NT2/D1 (cell line): ENCODE data around the gene COLEC11.

Experiments
- DNase-seq: peaks from one replicate; pipeline ENCODE4 v3.0.0-alpha.2; 2011; ENCODE audit warnings: low read depth, low spot score
- H3K27me3 ChIP-seq: 2 replicates; pipeline ENCODE4 v1.6.0; 2011; ENCODE audit warnings: mild to moderate bottlenecking; ENCODE audit not compliant: insufficient read length, insufficient read depth
- H3K36me3 ChIP-seq: 2 replicates; pipeline ENCODE4 v1.6.1; 2011; ENCODE audit warnings: mild to moderate bottlenecking, low read length, mixed read lengths; ENCODE audit not compliant: insufficient read depth, insufficient read length
- H3K4me1 ChIP-seq: 2 replicates; pipeline ENCODE4 v1.5.1; 2011; ENCODE audit not compliant: insufficient read depth, insufficient read length
- H3K4me3 ChIP-seq: 2 replicates; pipeline ENCODE4 v1.5.1; 2011; ENCODE audit warnings: low read depth; ENCODE audit not compliant: insufficient read length
- H3K9ac ChIP-seq: 2 replicates; pipeline ENCODE4 v1.6.0; 2011; ENCODE audit warnings: low read depth; ENCODE audit not compliant: insufficient read length
- H3K9me3 ChIP-seq: 2 replicates; pipeline ENCODE4 v1.5.1; 2011; ENCODE audit warnings: mild to moderate bottlenecking, low read length; ENCODE audit not compliant: insufficient read depth
- SUZ12 ChIP-seq: IDR thresholded peaks from 2 replicates; pipeline ENCODE4 v1.6.1; 2011; ENCODE audit not compliant: insufficient read length, insufficient read depth; ENCODE audit errors: extremely low read depth
- YY1 ChIP-seq: IDR thresholded peaks from 2 replicates; pipeline ENCODE4 v1.6.1; 2011; ENCODE audit not compliant: insufficient read length, insufficient read depth
- ZNF274 ChIP-seq: IDR thresholded peaks from 2 replicates; pipeline ENCODE4 v1.6.1; 2011; ENCODE audit warnings: mild to moderate bottlenecking, low read depth, low read length

Gene COLEC11

DNA sequence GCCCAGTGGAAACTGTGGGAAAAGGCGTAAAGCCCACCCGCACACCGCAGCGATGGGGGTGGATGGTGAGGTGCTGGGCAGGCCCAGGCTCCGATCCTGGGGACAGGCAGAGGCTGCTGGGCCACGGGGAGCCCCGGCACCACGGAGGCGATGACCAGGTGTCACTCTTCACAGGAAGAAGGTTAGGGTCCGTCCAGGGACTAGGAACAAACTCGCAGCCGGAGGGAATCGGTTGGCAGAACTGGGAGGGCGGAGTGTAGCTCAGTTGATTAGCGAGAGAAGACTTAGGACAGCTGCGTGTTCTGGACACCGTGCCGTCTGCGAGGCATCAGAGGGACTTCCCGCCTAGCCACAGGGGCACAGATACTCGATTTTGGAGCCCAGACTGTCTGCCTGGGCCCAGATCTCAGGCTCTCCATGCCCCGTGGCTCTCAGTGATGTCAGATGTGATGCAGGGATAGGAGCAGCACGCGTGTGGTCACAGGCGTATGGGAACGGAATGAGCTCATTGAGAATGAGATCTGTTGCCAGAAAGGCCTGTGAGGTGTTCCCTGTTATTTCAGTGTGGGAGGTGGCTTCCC lies 47.0 kb downstream of the COLEC11 start:
- Histone ChIP-seq H3K4me1 (no peaks in the 10 kb centered on the region), H3K9ac (no peak overlapping the region), H3K27me3 (no peaks in the 10 kb centered on the region), H3K4me3 (no peak overlapping the region), H3K36me3 (no peaks in the 10 kb centered on the region), H3K9me3 (peaks cover 6% of the 10 kb centered on the region; the same call in 1 of the 2 replicates)
- no peak for DNase-seq
- TF ChIP-seq YY1 (no peak), SUZ12 (no peak), ZNF274 (no peak)

- Histone ChIP-seq H3K4me3 (no peak overlapping the region), H3K4me1 (no peaks in the 10 kb centered on the region), H3K9me3 (peaks cover 6% of the 10 kb centered on the region; the same call in 1 of the 2 replicates), H3K9ac (no peak overlapping the region), H3K36me3 (no peaks in the 10 kb centered on the region), H3K27me3 (no peaks in the 10 kb centered on the region)
- no peak for DNase-seq
- TF ChIP-seq YY1 (no peak), ZNF274 (no peak), SUZ12 (no peak)
These were observed 47.8 kb downstream of the COLEC11 start for GRCh38 chr2:3642521-3643215.

DNA sequence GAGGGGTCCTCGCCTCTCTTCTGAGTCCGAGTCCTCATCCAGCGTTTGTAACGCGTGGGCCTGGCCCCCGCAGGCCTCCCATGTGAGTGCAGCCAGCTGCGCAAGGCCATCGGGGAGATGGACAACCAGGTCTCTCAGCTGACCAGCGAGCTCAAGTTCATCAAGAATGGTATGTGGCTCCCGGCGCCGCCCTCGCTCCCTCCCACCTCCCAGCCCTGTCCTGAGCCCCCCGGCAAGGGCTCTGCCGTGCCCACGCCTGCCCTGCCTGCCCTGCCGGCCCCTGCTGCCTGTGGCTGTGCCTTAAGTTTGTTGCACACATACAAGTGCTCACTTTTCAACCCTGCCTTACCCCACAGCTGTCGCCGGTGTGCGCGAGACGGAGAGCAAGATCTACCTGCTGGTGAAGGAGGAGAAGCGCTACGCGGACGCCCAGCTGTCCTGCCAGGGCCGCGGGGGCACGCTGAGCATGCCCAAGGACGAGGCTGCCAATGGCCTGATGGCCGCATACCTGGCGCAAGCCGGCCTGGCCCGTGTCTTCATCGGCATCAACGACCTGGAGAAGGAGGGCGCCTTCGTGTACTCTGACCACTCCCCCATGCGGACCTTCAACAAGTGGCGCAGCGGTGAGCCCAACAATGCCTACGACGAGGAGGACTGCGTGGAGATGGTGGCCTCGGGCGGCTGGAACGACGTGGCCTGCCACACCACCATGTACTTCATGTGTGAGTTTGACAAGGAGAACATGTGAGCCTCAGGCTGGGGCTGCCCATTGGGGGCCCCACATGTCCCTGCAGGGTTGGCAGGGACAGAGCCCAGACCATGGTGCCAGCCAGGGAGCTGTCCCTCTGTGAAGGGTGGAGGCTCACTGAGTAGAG lies 48.7 kb downstream of the COLEC11 start:
- H3K9me3 ChIP-seq: peaks cover 6% of the 10 kb centered on the region; the same call in 1 of the 2 replicates
- no peaks in the 10 kb centered on the region for H3K4me1 ChIP-seq
- H3K4me3 ChIP-seq: no peak overlapping the region
- TF ChIP-seq YY1 (no peak), SUZ12 (no peak), ZNF274 (no peak)
- no peak for DNase-seq
- H3K27me3 ChIP-seq: no peaks in the 10 kb centered on the region
- H3K36me3 ChIP-seq: no peaks in the 10 kb centered on the region
- H3K9ac ChIP-seq: no peak overlapping the region

DNA sequence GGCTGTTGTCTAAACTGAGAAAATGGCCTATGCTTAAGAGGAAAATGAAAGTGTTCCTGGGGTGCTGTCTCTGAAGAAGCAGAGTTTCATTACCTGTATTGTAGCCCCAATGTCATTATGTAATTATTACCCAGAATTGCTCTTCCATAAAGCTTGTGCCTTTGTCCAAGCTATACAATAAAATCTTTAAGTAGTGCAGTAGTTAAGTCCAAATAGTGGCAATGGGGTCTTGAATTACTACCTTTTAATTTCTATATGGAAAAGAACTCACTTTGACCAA lies 49.3 kb downstream of the COLEC11 start:
- Histone ChIP-seq H3K9me3 (peaks cover 6% of the 10 kb centered on the region; the same call in 1 of the 2 replicates), H3K9ac (no peak overlapping the region), H3K4me1 (no peaks in the 10 kb centered on the region), H3K4me3 (no peak overlapping the region), H3K27me3 (no peaks in the 10 kb centered on the region), H3K36me3 (no peaks in the 10 kb centered on the region)
- TF ChIP-seq ZNF274: no peak
- DNase-seq: no peak

GRCh38 chr2:3644891-3645605 lies 50.1 kb downstream of the COLEC11 start:
- no peak overlapping the region for H3K9ac ChIP-seq
- no peaks in the 10 kb centered on the region for H3K4me1 ChIP-seq
- DNase-seq: no peak
- H3K36me3 ChIP-seq: no peaks in the 10 kb centered on the region
- no peak overlapping the region for H3K4me3 ChIP-seq
- H3K27me3 ChIP-seq: peaks cover 4% of the 10 kb centered on the region
- TF ChIP-seq ZNF274: no peak
- TF ChIP-seq YY1: no peak
- no peak for TF ChIP-seq SUZ12
- peaks cover 6% of the 10 kb centered on the region; the same call in 1 of the 2 replicates for H3K9me3 ChIP-seq

- H3K4me3 ChIP-seq: no peak overlapping the region
- TF ChIP-seq YY1 (no peak), SUZ12 (no peak), ZNF274 (no peak)
- H3K9me3 ChIP-seq: peaks cover 6% of the 10 kb centered on the region; the same call in 1 of the 2 replicates
- DNase-seq: no peak
- no peak overlapping the region for H3K9ac ChIP-seq
- H3K27me3 ChIP-seq: peaks cover 4% of the 10 kb centered on the region
- H3K36me3 ChIP-seq: no peaks in the 10 kb centered on the region
- no peaks in the 10 kb centered on the region for H3K4me1 ChIP-seq
These were observed 51.0 kb downstream of the COLEC11 start for GRCh38 chr2:3645745-3646389.
